SH-SY5Y (cell line): ENCODE measurements around the gene TMEM43.

ENCODE experiments used
- GATA2 ChIP-seq: IDR thresholded peaks from 2 replicates; pipeline ENCODE4 v1.6.1; 2011; ENCODE audit warnings: mild to moderate bottlenecking, low read depth, low read length
- GATA3 ChIP-seq: IDR thresholded peaks from 2 replicates; pipeline ENCODE4 v1.6.1; 2011; ENCODE audit warnings: low read depth, mild to moderate bottlenecking, low read length, moderate library complexity

Gene TMEM43

DNA sequence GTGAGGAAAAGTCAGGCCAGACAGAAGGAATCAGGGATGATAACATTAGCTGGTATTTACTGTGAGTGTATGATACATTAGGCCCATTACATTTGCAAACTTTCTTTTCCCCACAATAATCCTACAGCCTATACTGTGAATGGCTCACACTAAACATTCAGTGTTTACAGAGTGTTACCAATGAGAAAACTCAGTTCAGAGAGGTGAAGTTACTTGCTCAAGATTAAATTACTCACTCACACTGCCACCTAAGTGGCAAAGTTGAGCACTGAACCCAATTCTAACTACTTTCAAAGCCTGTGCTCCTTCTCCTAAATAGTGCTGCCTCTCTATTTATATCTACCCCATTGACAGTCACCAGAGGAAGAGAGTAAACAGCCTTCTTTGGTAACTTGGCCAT, 45.0 kb downstream of the TMEM43 start:
- TF ChIP-seq GATA2, result no peak
- TF ChIP-seq GATA3, result no peak

DNA sequence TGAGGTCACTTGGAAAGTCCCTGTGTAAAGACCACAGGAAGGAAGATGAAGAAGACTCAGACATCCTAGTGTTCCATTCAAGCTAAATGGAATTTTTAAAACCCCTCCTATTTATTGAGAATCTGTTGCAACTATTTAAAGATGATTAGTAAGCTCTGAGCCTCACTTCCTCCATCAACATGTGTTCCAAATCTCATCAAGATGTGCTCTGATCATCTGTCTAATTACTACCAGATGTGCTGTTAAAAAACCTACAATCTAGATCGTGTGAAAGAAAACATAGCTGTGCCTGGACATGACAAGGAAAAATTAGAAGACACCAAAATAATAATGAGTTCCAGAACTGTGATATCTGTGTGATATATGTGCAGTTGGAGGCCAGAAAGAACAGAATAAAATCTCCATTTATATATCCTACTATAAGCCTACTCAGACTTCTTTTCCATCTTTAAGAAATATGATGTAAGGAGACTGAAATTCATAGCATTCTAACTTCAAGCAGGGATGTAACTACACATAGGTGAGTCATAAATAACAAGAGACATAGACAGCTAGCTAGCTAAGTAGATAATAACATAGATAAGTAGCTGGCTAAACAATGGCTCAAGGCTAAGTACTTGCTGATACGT, 45.8 kb downstream of the TMEM43 start:
- TF ChIP-seq GATA2 (no peak), GATA3 (peak; percentile 28; the same call in 1 of the 2 replicates)

DNA sequence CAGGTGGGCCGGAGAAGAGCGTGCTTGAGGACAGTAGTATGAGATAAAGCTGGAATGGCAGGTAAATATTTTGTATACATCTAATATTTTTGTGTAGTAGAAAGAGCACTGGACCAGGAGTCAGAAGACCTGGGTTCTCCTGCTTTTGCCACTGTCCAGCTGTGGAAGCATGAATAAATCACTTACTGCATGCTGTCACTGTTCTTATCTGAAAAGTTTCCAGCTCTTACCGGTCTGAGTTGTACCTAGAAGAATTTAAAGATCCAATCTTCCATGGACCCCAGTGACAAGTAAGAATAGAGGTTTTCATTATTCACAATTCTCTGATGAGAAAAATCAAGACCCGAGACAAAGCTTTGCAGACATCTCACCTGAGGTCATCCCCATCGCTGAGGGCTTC, 47.6 kb downstream of the TMEM43 start:
- TF ChIP-seq GATA2 (no peak), GATA3 (no peak)

DNA sequence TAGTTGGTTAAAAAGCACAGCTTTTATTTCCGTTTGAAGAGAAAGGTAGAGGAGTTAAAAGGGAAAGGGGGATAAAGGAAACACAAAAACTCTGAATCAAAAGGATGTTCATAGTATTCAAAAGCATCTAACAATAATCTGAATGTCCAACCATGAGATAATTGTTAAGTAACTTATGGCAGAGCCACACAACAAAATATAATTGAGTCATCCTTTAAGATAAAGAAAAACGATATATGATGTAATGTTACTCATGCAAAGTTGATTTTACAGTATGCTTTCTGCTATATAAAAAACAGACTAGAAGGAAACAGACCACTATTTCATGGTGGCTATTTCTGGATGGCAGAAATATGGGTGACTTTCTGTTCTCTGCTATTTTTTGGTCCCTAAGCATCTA, 49.6 kb downstream of the TMEM43 start:
- TF ChIP-seq GATA2, result no peak
- no peak for TF ChIP-seq GATA3

DNA sequence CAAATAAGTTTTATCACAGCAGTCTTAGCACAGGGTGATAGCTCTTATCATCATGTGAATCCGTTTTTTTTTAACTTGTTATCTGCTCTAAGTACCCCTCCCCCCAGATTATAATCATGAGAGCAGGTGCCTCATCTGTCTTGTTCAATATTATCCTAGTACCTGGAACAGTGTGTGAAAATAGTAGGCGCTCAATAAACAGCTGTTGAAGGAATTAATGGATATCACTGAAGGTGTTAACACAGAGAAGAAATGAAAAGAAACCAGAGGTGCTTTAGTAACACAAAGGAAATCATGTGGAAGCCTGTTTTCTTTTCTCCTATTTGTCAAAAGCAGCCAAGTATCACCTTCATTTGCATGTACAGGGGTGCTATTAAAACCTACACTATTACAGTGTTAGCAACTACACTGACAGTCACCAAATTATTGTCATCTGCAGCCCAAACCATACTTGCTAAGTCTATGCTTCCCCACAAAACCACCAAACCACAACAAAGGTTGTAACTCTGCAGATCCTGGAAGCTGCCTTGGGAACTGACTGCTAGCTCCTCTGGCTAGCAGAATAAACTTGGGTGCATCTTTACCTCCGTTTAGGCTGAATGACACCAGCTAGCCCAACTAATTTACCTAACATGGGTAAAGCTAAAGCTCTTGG, 50.7 kb downstream of the TMEM43 start:
- TF ChIP-seq GATA3 (no peak), GATA2 (no peak)

DNA sequence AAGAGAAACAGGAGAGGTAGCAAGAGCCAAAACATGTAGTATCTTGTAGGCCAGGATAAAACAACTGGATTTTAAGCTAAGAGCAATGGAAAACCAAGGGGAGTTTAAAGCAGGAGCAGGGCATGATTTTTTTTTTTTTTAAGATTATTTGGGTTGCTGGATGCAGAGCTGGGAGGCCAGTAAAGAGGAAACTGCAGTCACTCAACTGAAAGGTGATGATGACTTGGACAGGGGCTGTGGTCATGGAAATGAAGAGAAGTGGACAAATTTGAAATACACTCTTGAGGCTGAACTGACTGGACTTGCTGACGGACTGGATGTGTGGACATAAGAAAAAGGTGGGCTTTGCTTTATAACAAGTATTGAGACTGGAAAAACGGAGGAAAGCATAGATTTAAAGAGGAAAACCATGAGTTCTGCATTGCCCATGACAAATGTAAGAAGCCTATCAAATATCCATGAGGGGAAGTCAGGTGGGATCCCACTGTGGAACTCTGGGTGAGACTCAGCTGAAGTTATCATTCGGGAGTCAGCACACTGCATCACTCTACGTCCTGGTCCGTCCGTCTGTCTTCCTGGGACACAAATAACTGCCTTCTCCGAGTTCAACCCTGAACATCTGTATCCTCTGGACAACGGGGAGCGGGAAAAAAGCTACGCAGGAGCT, 52.9 kb downstream of the TMEM43 start:
- TF ChIP-seq GATA3, result no peak
- TF ChIP-seq GATA2, result no peak

DNA sequence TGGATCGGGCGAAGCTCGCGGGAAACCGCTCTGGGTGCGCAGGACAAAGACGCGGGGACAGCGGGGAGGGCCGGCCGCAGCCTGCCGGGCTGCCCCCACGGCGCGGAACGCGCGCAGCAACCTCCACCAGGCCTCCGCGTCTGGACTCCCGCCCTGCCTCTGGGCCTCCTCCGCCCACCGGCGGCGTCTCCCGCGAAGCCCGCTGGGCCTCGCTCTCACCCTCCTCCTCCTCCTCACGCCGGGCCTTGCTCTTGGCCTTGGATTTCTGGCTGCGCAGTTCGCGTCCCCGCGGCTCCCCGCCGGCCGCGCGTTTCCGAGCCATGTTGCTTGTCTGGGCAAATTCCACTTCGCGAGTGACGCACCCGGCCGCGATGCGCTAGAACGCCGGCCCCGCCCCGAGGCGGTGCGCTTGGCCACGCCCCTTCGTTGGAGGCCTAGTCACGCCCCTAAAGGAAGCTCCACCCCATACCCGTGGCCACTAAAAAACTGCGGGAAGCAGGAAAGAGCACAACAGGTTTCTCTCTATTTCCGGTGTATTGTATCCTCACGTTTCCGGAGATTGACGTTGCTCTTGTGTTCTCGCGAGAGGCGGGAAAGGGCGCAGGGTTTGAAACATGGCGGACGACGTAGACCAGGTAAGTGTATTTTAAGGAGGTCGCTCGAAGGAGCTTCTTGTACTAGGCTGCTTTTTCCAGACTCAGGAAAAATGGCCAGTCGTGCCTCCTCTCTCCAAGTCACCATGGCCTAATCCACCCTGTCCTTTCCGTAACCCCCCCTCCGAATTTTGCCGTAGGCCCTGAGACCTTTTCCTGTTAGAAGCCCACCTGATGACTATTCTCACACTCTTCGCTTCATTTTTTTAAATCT, 53.6 kb downstream of the TMEM43 start, which contains the start of the genes LSM3 and XPC:
TSS of gene LSM3 (plus strand) at position 571 of the 867 bp plus-strand sequence. CDS start at position 615, 44 bp downstream.
TSS of gene XPC (minus strand) at position 355 of the 867 bp plus-strand sequence. CDS start at position 322, 33 bp downstream.
- TF ChIP-seq GATA2, result no peak

DNA sequence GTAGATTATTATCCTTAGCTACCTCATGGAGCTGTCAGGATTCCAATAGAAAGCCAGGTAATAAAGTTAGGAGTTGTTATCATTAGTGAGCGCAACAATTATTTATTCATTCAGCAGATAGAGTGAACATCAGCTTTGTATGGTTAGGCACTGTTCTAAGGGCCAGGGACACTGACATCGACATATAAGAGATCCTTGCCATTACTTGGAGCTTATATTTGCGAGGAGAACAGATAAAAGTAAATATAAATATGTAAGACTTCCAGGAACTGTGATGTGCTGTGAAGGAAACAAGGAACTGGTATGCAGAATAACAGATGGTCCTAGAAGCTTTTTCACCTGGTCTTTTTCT, 54.2 kb downstream of the TMEM43 start:
- TF ChIP-seq GATA3 (no peak), GATA2 (no peak)

DNA sequence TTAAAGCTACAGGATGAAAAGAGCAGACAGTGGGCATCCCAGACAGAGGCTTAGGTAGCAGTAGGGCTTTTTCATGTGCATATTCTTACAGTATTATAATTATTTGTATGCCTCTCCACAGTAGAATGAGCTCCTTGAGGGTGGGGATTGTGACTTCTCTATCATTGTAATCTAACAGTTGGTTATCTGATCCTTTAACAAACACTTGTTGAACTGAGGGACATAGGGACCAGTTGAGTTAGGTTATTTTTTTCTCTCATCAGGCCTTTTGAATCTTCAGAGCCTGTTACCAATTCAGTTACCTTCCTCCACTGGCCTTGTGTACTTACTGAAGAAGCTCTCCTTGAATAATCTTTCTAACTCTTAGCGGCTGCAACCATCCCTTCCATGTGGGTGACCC, 54.9 kb downstream of the TMEM43 start:
- no peak for TF ChIP-seq GATA3
- no peak for TF ChIP-seq GATA2

DNA sequence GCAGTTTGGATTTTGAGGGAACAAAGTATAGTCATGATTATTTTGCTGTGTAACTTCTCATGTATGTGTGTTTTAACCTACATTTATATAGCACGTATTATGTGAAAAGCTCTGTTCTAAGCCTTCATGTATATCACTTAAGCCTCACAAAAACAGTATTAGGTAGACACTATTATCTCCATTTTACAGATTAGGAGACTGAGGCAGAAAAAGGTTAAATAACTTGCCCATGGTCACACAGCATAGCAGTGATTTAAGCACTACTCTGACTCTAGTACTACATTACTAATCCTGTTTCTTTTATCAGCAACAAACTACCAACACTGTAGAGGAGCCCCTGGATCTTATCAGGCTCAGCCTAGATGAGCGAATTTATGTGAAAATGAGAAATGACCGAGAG, 56.4 kb downstream of the TMEM43 start:
- TF ChIP-seq GATA3 (no peak), GATA2 (no peak)

DNA sequence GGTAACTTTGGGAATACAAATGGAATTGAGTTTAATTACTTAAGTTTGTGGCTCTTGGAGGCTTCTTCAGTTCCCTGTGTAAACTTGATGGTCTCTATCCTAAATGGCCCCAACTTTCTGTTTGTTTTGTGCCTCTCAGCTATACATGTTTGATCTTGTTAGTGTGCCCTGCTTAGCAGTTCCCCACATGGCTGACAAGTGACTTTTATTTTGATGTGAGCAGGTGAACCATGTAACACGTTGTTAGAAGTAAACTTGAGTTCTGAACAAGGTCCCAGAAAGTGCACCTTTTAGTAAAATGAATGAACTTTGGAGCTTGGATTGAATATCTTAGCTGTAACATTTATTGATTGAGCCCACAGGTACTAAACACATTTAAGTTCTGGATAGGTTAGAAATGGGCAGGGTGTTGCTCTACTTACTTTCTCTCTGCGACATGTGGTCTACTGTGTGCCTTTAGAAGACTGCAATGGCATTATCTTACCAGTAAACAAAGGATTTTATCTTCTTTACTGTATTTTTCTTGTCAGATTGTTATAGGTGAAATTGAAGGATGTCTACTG, 58.2 kb downstream of the TMEM43 start:
- no peak for TF ChIP-seq GATA3
- TF ChIP-seq GATA2, result no peak

DNA sequence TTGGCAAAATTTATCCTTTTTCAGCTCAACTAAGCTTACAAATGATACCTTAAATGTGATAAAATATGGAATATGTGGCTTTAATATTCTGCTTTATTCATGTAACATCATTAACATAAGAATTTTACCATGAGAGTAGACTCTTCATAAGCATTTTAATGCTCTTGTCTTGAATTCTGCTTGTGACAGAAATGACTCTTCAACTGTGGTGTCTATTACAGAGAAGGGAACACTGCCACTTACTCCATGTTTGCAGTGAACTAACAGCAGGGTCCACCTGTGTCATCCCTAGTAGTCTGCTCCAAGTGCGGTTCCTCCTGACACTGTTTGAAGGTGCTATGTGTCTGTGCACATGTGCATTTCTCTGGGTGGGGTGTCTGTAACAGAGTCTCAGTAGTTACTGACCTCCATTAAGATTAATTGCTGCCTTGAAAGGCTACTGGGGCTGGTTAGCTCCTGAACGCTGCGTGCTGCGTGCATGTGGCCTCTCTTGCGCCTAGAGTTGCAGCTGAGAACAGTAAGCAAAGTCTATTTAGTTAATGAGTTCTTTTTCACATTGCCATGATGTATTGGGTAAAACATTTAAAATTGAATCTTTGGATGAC, 62.1 kb downstream of the TMEM43 start:
- TF ChIP-seq GATA2 (no peak), GATA3 (no peak)

DNA sequence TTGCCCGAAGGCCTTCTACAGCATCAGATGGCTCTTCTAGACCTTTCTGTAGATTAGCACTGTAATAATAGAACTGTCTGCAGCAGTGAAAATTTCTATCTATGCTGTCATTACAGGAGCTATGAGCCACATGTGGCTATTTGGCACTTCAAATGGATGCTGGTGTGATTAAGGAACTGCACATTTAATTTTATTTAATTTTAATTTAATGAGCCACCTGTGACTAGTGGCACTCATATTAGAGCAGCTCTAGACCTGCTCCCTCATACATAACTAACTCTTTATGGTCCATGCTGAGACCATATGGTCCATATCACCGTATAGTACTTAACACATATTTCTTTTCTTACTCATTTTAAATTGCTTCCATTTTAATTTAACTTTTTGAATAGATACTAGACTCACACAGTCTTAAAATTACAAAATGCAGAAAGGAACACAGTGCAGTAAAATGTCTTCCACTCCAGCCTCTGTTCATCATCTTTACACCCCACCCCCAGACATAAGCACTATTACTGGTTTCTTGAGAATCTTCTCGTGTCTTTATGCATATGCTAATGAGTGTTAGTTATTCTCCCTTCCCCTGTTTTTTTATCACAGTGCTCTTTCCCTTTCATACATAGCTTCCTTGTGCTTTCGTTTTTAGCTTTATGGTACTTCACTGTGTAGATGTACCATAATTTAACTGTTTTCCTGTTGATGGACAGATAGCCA, 63.3 kb downstream of the TMEM43 start:
- TF ChIP-seq GATA2 (no peak), GATA3 (no peak)
